Breast epithelium (tissue), 3 donors: ENCODE measurements around the gene TANC1.

Source experiments
- CTCF ChIP-seq, 3 donors: fragments of 450-650 bp; IDR thresholded peaks; one replicate each; pipeline ENCODE4 v1.5.1; 2016 to 2017; ENCODE audit warnings: antibody characterized with exemption in 3 of 3, mild to moderate bottlenecking in 3 of 3, moderate library complexity in 3 of 3
- POLR2A ChIP-seq: fragments of 450-650 bp; IDR thresholded peaks from one replicate; pipeline ENCODE4 v1.6.1; 2016; ENCODE audit warnings: antibody characterized with exemption, mild to moderate bottlenecking, moderate library complexity
- POLR2AphosphoS5 ChIP-seq, 3 donors: sonication (generic); formaldehyde crosslinking; IDR thresholded peaks; one replicate each; pipeline ENCODE4 v1.6.1; 2017; ENCODE audit warnings: antibody characterized with exemption in 3 of 3

- TF ChIP-seq CTCF (IDR thresholded peaks at IDR 0.05) (no peak), POLR2A (no peak), POLR2AphosphoS5 (IDR thresholded peaks at IDR 0.05) (no peak)
These were observed 27.2 kb downstream of the TANC1 start for GRCh38 chr2:158995677-158996049.
